ENCODE results near the gene B4GAT1.

The B4GAT1 gene

DNA sequence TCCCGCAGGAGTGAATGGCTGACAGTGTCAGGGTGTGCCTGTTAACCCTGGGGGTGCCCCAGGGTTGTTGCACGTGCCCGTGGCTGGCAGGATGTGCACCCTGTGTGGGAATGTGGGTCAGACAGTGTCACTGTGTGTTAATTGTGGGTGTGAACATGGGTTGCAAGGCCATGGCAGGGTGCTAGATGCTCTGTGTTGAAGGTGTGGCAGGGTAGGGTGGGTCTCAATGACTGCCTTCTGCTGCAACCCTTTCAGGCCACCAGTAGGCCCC, 19.5 kb downstream of the B4GAT1 start:
- FAIRE-seq (no peak), DNase-seq (ENCODE audit: insufficient read length, low spot score) (no peak)
- TF ChIP-seq, protein P1, sequence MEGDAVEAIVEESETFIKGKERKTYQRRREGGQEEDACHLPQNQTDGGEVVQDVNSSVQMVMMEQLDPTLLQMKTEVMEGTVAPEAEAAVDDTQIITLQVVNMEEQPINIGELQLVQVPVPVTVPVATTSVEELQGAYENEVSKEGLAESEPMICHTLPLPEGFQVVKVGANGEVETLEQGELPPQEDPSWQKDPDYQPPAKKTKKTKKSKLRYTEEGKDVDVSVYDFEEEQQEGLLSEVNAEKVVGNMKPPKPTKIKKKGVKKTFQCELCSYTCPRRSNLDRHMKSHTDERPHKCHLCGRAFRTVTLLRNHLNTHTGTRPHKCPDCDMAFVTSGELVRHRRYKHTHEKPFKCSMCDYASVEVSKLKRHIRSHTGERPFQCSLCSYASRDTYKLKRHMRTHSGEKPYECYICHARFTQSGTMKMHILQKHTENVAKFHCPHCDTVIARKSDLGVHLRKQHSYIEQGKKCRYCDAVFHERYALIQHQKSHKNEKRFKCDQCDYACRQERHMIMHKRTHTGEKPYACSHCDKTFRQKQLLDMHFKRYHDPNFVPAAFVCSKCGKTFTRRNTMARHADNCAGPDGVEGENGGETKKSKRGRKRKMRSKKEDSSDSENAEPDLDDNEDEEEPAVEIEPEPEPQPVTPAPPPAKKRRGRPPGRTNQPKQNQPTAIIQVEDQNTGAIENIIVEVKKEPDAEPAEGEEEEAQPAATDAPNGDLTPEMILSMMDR (IDR thresholded peaks at IDR 0.05; ENCODE audit: insufficient read depth, missing control alignments) = no peak

DNA sequence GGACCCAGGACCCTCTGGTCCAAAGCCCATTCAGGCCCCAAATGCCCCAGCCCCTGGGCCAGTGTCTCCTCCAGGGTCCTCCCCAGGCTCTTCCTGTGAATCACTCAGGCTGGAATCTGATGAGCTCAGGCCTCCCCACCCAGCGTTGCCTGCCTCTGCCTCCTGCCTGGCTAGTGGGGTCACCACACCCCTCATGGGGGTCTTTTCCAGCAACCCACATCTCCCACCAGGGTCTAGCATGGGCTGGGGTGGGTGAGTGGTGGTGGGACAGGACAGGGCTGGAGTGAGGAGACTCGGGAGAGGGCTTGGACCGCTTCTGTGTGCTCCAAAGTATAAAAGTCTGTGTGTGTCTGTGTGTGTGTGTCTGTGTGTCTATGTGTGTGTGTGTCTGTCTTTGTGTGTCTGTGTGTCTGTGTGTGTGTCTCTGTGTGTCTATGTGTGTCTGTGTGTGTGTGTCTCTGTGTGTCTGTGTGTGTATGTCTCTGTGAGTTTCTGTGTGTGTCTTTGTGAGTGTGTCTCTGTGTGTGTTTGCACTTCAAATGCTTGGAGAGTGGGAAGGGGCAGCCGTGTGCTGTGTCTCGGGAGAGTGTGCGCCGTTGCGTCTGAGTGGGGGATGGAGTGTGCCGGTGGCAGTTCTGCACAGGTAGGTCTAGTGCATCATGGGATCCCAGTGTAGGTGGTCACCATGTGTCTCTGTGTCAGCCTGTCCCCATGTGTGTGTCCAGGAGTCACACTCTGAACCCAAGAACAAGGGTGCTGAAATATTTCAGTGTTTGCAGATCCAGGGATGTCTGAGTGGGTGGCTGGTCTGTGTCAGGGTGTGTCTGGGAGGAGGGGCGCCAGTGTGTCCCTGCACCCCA, 20.0 kb downstream of the B4GAT1 start:
- DNase-seq (ENCODE audit: insufficient read length, low spot score) (no peak), FAIRE-seq (no peak)
- TF ChIP-seq, protein P1 (IDR thresholded peaks at IDR 0.05; ENCODE audit: insufficient read depth, missing control alignments) = no peak

DNA sequence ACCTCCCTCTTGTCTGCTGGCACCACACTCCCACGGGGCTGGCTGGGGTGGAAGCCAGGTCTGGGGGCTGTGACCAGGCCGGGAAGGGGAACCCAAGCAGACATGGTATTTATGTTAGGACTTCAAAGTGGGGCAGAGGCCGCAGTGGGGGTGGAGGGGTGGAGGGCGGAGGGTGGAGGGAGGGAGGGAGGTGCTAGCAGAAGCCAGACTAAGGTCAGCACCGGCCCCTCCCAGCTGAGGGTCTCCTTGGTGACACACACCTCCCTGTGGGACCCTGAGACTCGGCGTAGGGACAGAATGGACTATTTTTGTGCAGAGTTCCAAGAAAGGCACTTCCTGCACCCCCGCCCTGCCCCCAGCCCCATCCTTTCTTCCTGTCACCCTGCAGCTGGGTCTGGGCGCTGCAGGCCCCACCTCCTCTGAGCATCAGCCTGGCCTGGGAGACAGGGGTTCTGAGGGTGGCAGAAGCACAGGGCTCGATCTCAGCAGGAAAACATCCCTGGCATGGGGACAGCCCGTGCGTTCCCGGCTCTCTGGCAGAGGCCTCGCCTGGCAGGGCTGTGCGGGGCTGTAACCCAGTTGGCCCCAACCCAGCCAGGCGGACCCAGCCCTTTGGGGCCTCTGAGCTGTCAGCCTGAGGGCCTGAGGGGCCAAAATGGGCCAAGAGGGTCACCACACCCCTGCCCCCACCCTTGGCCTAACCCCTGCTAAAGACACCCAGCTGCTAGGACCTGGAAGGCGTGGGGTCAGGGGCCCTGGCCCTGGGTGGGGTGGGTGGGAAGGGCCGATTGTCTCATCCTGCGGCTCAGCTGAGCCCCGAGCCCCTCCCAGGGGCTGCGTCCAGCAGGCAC, 20.9 kb downstream of the B4GAT1 start:
- FAIRE-seq = no peak
- TF ChIP-seq, protein P1 (IDR thresholded peaks at IDR 0.05; ENCODE audit: insufficient read depth, missing control alignments) = no peak

DNA sequence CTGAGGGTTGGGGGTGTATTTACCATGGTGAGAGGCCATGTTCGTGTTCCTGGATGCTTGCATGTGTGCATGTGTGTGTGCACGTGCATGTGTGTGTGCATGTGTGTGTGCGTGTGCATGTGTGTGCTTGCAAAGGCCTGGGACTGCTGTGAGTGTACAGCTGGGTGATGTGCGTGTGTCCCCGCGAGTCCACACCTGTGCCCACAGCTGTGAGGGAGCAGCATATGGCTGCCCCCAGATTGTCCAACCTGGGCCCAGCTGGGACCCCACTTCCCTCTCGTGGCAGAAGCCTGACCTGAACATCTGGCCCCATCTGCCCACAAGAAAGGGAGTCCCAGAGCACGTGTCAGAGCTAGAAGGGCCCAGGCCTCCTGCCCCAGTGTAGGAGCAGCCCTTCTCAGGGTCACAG, 22.2 kb downstream of the B4GAT1 start:
- no peak for DNase-seq (ENCODE audit: insufficient read length, low spot score)
- TF ChIP-seq, protein P1 (IDR thresholded peaks at IDR 0.05; ENCODE audit: insufficient read depth, missing control alignments) = no peak
- no peak for FAIRE-seq

More for the DNA sequence above, 20.9 kb downstream of the B4GAT1 start:
- no peak for DNase-seq (ENCODE audit: insufficient read length, low spot score)

DNA sequence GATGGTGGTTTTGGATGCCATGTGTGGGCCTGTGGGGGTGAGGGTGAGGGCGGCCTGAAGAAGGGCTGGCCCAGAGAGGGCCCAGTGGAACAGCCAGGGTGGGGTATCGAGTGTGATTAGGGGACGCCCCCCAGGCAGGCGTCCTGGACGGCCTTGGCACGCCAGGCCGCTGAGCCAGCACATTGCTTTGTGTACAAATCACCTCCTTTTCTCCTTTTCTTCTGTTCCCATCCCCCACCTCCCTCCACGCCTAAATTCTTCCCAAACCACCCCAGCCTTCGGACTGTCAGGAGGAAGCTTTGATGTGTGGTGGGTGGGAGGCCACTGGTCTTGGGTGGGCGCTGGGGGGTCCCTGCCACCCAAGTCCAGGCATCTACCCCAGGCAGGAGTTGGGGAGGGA, 22.8 kb downstream of the B4GAT1 start:
- TF ChIP-seq, protein P1 (IDR thresholded peaks at IDR 0.05; ENCODE audit: insufficient read depth, missing control alignments) = no peak
- FAIRE-seq = no peak
- DNase-seq (ENCODE audit: insufficient read length, low spot score) = no peak

DNA sequence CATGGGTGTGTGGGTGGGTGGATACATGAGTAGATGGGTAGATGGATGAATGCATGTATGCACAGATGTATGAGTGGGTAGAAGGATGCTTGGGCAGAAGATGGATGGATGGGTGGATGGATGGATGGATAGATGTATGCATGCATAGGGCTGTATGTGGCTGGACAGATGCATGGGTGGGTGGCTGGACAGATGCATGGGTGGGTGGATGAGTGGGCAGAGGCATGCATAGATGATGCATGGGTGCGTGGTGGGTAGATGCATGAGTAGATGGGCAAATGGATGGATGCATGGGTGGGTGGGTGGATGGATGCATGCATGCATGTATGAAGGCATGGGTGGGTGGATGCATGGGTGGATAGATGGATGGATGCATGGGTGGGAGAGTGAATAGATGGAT, 23.7 kb downstream of the B4GAT1 start:
- TF ChIP-seq, protein P1 (IDR thresholded peaks at IDR 0.05; ENCODE audit: insufficient read depth, missing control alignments) = no peak
- no peak for DNase-seq (ENCODE audit: insufficient read length, low spot score)
- no peak for FAIRE-seq
